ENCODE results near the gene TPBGL. TPM values are rescaled to one million over a fixed set of nuclear protein-coding genes. Genes with fewer than 3 reads are reported as not detected.

Gene TPBGL
- total RNA-seq, 1 donor from 2014 or later, result not detected

DNA sequence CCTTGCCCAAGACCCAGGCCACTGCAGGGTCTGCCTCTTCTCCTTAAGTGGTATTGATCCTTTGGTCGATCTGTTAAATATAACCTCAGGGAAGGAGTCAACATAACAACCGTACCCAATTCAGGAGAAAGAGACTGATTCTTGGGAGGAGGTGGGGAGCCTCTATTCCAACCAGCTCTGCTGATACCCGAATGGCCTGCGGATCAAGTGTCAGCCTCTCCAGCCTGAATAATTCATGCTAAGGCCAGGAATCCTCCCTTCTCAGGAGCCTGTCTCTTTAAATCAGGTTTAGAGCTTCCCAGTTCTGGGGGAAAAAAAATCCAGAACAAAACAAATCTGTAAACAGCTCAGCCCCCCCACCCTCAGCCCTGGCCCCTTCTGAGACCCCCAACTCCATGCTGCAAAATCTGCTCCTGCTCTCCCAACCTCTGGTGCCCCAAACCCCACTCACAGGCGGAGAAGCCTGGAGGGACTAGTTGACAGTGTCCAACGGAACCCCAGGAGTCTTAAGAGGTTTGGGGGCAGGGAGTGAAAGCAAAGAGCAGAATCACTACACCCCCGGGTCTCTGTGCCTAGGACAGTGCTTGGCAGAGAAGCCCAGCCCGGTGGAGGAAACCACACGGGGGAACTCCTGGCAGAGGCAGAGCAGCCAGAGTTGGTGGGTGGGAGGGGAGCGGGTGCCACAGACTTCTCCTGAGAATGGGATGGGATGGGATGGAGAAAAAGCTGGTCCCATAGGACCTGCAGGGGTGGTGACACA lies 863 bp upstream of the TPBGL start:
- Histone ChIP-seq H3K36me3 (no peaks in the 10 kb centered on the region), H3K27me3 (peaks cover 5% of the 10 kb centered on the region), H3K4me1 (peaks cover 2 to 4% of the 10 kb centered on the region in 2 donors), H3K4me3 (no peak overlapping the region), H3K27ac (no peak overlapping the region), H3K9me3 (no peaks in the 10 kb centered on the region)
- intact Hi-C loops (cut with DNase I), result loop anchor here (2.0 kb wide), 1 partner anchor 311 kb away; no protein-coding TSS in a partner anchor
- peak in 1 of 2 donors; percentile 50 for DNase-seq (ENCODE audit: low spot score in 2 of 2)
- TF ChIP-seq, protein P1, sequence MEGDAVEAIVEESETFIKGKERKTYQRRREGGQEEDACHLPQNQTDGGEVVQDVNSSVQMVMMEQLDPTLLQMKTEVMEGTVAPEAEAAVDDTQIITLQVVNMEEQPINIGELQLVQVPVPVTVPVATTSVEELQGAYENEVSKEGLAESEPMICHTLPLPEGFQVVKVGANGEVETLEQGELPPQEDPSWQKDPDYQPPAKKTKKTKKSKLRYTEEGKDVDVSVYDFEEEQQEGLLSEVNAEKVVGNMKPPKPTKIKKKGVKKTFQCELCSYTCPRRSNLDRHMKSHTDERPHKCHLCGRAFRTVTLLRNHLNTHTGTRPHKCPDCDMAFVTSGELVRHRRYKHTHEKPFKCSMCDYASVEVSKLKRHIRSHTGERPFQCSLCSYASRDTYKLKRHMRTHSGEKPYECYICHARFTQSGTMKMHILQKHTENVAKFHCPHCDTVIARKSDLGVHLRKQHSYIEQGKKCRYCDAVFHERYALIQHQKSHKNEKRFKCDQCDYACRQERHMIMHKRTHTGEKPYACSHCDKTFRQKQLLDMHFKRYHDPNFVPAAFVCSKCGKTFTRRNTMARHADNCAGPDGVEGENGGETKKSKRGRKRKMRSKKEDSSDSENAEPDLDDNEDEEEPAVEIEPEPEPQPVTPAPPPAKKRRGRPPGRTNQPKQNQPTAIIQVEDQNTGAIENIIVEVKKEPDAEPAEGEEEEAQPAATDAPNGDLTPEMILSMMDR (IDR thresholded peaks at IDR 0.05), result no peak

GRCh38 chr11:75241036-75241905 lies 697 bp downstream of the TPBGL start:
- Histone ChIP-seq H3K9me3 (no peaks in the 10 kb centered on the region), H3K27me3 (peaks cover 5% of the 10 kb centered on the region), H3K27ac (no peak overlapping the region), H3K4me1 (peaks cover 2 to 4% of the 10 kb centered on the region in 2 donors), H3K36me3 (no peaks in the 10 kb centered on the region), H3K4me3 (peak overlapping the region; percentile 45 to 65)
- peak; percentile 24 to 85 for DNase-seq (ENCODE audit: low spot score in 2 of 2)
- TF ChIP-seq, protein P1 (IDR thresholded peaks at IDR 0.05), result peak; percentile 8 to 97 (median 33)
- intact Hi-C loops (cut with DNase I), result loop anchor here (2.0 kb wide), 1 partner anchor 312 kb away; no protein-coding TSS in a partner anchor

GRCh38 chr11:75241906-75242644 lies 1.5 kb downstream of the TPBGL start:
- intact Hi-C loops (cut with DNase I), result loop anchor here (2.0 kb wide), 1 partner anchor 313 kb away; no protein-coding TSS in a partner anchor
- no peak overlapping the region for H3K27ac ChIP-seq
- H3K9me3 ChIP-seq, result no peaks in the 10 kb centered on the region
- no peak for DNase-seq (ENCODE audit: low spot score in 2 of 2)
- peak overlapping the region; percentile 45 to 65 for H3K4me3 ChIP-seq
- H3K36me3 ChIP-seq, result no peaks in the 10 kb centered on the region
- peaks cover 5% of the 10 kb centered on the region for H3K27me3 ChIP-seq
- TF ChIP-seq, protein P1 (IDR thresholded peaks at IDR 0.05), result no peak
- peaks cover 2 to 4% of the 10 kb centered on the region in 2 donors for H3K4me1 ChIP-seq

DNA sequence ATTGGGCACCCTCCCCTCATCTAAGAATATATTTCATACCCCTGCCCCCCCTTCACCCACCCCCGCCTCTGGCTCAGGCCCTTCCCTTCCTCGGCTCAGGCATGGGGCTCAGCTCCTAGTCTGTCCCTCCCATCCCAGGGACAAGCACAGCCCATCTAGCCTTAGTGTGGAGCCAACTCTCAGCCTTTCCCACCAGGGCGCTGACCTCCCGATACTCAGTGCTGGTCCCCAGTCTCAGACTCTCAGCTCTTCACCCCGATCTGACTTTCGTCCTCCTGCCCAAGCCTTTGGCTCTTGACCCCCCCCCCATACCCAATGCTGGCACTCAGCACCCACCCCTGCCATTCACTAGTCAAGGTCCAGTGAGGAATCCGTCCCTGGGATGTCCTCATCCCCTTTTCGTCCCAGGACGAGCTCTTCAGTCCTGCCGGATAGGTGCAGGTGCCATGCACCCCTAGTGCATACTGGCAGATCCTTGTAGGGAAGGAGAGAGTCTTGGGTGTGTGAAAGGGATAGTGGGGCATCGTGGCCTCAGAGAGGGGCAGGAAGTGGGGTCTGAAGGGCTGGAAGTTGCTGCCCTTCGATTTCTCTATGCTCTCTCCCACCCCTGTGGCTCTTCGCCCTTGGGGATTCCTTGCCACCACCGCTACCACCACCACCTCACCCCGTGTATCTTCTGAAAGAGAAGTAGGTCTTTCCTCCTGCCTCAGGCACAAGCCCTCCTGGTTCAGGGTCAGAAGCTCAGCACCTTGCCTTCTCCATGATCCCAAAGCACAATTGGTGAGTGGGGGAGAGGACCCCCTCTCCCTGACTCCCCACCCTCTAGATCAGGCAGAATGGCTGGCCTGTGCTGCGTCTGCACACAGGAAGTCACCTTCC lies 2.4 kb downstream of the TPBGL start:
- H3K4me1 ChIP-seq, result peaks cover 2 to 4% of the 10 kb centered on the region in 2 donors
- H3K27ac ChIP-seq, result no peak overlapping the region
- intact Hi-C loops (cut with DNase I), result no loop called here
- peaks cover 5% of the 10 kb centered on the region for H3K27me3 ChIP-seq
- TF ChIP-seq, protein P1 (IDR thresholded peaks at IDR 0.05), result no peak
- H3K9me3 ChIP-seq, result no peaks in the 10 kb centered on the region
- DNase-seq (ENCODE audit: low spot score in 2 of 2), result peak in 1 of 2 donors; percentile 44
- no peak overlapping the region for H3K4me3 ChIP-seq
- H3K36me3 ChIP-seq, result no peaks in the 10 kb centered on the region
